ENCODE results near the gene ASS1. TPM values are rescaled to one million over a fixed set of nuclear protein-coding genes. Genes with fewer than 3 reads are reported as not detected.

The ASS1 gene
- total RNA-seq, 1 donor from 2014 or later, result 8.0 TPM

DNA sequence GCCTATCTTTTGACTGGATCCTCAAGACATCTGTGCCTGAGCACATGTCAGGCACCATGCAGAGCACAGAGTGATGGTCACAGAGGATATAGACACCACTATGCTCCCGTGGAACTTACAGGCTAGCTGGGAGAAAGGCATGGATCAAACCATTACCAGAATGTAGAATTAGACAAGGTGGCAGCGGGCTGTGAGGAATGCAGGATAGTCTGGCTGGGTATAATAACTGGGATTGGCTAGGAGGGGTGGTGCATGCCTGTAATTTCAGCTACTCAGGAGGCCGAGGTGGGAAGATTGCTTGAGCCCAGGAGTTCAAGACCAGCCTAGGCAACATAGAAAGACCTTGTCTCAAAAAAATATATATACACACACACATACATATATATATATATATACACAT, 50.3 kb downstream of the ASS1 start:
- intact Hi-C loops (cut with micrococcal nuclease), result no loop called here

DNA sequence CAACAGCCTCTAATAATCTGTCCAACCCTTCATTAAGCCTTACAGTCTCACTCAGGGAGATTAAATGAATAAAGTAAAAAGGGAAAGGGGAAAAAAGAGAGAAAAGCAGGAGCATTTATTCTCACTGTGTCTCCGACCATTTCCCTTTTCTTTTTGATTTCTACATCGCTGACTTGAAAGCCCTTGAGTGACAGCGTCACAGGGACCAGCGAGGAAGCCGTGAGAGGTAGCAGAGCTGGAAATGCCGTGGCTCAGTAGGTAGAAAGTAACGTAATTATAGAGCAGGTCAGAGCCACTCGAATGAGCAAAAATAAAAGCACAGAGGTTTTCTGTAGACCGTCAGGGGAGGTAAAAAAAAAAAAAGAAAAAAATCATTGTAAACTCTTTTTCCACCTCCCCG, 52.4 kb downstream of the ASS1 start:
- intact Hi-C loops (cut with micrococcal nuclease), result no loop called here

DNA sequence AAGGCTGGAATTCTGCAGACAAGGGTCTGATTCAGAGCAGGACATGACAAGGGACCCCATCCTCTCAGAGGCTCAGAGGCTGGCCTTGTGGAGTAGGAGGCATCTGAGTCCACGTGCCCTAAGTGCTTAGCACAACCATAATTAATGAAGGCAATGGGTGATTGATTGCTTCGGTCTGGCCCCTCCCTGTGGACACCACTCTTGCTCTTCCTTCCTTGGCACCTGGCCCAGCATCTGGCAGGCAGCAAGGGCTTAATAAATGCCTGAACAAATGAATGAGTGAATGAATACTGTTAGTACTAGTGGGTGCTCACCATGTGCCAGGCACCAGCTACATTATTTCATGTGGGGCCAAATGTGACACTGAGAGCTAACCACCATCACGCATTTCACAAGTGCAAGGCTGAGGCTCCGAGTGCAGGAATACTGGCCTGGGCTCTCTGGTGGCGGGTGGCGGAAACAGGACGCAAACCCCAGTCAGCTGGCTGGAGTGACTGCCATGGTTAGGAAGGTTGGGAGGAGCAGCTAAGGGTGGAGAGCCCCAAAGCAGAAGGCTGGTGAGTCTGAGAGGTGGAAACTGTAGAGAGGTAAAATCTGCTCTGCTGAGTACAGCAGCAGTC, 53.6 kb downstream of the ASS1 start:
- intact Hi-C loops (cut with micrococcal nuclease), result no loop called here

DNA sequence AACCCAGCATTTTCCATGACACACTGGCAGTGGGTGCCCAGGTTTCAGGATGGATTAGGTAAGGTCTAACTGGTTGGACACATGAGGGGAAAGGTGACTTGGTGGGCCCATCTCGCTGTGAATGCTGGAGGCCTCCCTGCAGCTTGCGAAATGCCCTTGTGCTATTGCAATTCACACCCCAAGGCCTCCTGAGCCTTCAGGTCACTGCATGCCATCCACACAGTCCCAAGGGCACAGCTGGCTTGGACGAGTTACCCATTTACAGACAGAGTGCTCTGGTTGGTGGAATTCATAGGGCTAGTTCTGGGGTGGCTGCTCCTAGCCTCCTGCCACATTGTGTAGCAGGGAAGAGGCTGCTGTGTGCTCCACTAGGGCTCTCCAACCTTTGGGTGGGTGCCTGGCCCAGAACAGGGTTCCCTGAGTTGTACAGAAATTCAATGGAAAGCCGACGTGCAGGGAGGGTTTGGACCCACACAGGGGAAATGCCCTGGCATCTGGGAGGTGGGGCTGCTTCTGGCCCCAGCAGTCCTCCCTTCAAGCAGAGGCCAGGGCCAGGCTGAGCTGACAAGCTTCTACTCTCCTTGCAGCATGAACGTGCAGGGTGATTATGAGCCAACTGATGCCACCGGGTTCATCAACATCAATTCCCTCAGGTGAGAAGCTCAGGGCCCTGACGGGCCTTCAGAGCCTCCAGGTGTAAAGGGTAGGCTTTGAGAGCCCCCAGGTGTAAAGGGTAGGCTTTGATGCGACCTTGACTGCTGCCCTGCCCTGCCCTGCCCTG, 54.3 kb downstream of the ASS1 start:
- intact Hi-C loops (cut with micrococcal nuclease), result no loop called here

- intact Hi-C loops (cut with micrococcal nuclease), result no loop called here
Measured at GRCh38 chr9:130499804-130500263, 55.1 kb downstream of the ASS1 start.

- intact Hi-C loops (cut with micrococcal nuclease), result no loop called here
Measured at GRCh38 chr9:130500340-130501180, 55.8 kb downstream of the ASS1 start.

GRCh38 chr9:130501639-130502038, 56.9 kb downstream of the ASS1 start:
- intact Hi-C loops (cut with micrococcal nuclease), result no loop called here

DNA sequence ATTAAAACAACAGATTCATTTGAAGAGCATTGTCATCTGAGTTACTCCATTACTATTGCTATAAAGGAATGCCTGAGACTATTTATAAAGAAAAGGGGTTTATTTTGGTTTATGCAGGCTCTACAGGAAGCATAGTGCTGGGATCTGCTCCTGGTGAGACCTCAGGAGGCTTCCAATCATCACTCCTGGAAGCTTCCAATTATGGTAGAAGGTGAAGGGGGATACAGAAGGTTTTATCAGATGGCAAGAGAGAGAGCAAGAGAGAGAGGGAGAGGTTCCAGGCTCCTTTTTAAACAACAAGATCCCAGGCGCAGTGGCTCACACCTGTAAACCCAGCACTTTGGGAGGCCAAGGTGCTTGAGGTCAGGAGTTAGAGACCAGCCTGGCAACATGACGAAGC, 63.5 kb downstream of the ASS1 start:
- intact Hi-C loops (cut with micrococcal nuclease), result no loop called here

GRCh38 chr9:130512199-130512598, 67.4 kb downstream of the ASS1 start:
- intact Hi-C loops (cut with micrococcal nuclease), result no loop called here

DNA sequence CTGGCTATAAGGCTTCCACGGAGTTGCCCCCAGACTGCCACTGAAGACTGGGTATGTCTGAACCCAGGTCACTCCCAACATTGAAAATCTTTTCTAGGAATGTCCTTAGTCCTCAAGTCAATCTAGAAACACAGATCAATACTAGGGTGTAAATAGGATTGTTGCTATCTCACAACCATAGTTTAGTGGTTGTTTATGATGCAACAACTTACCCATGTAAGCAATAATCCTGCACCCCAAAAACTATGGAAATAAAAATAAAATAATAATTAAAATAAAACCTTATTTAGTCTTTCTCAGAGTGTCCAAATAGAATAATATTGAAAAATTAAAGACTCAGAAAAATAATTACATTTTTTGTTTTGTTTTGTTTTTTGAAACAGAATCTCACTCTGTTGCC, 68.3 kb downstream of the ASS1 start:
- intact Hi-C loops (cut with micrococcal nuclease), result no loop called here

DNA sequence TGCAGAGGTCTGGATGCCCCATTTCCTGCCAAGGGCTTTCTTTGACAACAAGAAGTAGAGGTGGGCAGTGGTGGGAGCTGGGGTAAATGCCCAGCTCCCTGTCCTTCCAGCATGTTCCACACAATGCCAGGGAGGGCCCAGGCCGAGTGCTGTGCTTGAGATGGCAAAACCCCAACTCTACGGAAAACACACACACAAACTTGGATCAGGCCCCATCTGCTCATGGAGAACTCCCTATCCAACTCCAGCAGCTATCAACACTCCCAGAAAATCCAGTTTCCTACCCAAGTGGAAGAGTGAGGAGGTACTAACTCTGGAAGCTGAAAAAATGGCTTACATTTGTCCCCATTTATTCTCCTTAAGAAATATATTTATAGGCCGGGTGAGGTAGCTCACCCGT, 73.5 kb downstream of the ASS1 start:
- intact Hi-C loops (cut with micrococcal nuclease), result no loop called here

- intact Hi-C loops (cut with micrococcal nuclease), result no loop called here
Measured at GRCh38 chr9:130518943-130519799, 74.4 kb downstream of the ASS1 start.

GRCh38 chr9:130519927-130520326, 75.2 kb downstream of the ASS1 start:
- intact Hi-C loops (cut with micrococcal nuclease), result no loop called here

GRCh38 chr9:130521715-130522114, 77.0 kb downstream of the ASS1 start:
- intact Hi-C loops (cut with micrococcal nuclease), result no loop called here

- intact Hi-C loops (cut with micrococcal nuclease), result no loop called here
Measured at GRCh38 chr9:130522233-130522808, 77.6 kb downstream of the ASS1 start.

DNA sequence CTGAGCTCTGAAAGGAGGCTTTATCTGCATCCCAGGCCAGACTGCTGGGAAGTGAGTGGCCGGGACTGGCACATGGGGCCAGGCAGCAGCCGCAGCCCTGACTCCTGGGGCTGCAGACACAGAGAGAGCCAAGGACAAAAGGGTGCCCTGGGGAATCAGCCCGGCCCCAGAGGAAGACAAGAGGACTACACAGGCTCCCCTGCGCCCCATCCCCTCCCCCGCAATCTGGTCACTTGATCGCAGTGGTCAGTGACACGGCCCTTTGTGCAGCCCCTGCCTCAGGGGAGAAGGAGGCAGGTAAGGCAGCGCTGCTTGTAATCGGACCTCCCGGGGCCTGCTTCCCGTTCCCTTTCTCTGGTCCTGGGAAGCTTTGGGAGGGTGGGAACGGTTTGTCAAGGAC, 79.2 kb downstream of the ASS1 start:
- intact Hi-C loops (cut with micrococcal nuclease), result loop anchor here (1.0 kb wide), 1 partner anchor 10 kb away; no protein-coding TSS in a partner anchor

GRCh38 chr9:130526193-130526853, 81.6 kb downstream of the ASS1 start:
- intact Hi-C loops (cut with micrococcal nuclease), result no loop called here

DNA sequence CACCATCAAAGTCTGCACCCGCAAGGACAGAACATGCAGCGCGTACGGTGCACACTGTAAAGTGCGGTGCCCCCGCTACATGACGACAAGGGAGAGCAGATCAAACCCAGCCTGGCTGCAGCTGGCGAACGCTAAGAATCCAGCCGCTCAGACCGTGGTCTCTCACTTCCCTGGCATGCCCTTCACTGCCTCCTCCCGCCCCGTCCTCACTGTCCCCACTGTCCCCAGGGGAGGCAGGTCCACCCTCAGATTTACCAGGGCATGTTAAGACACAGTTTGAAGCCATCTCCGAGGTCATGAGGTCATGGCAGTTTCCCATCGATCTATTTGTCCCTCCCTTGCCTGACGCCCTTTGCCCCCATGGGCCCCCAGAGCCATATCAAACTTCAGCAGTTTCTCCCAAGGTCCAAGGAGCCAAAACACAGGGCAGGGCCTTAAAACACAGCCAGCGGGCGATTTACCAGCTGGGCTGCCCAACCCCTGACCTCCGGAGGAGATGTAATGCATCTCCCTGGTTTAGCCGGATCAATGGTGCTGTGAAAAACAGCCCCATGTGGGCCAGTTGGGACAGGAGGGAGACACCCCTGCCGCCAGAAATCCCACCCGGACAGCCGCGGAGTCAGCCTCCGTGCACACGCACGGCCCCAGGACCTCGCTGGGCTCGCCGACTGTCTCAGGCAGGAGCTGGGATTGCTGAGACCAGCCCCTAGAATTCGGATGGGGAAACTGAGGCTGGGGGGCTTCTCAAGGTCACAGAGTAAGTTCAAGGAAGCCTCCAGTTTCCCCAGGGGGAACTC, 82.3 kb downstream of the ASS1 start:
- intact Hi-C loops (cut with micrococcal nuclease), result no loop called here

- intact Hi-C loops (cut with micrococcal nuclease), result no loop called here
Measured at GRCh38 chr9:130527651-130528310, 83.0 kb downstream of the ASS1 start.
